K562 (cell line): ENCODE measurements around the gene EPHA1. TPM values are rescaled to one million over a fixed set of nuclear protein-coding genes. Genes with fewer than 3 reads are reported as not detected.

Source experiments
- CBX3 ChIP-seq, 2 experiments: IDR thresholded peaks; 1 replicate in 1 of 2; 2 replicates in 1 of 2; pipeline ENCODE4 v1.6.1; 2012; ENCODE audit warnings: inconsistent platforms in 2 of 2, low read length in 2 of 2, borderline replicate concordance in 1 of 2, control low read depth in 1 of 2
- KLF16 ChIP-seq: IDR thresholded peaks from 2 replicates; pipeline ENCODE4 v1.6.1; 2016; ENCODE audit warnings: antibody characterized with exemption
- SIX5 ChIP-seq, 2 experiments: IDR thresholded peaks; 2 replicates each; pipeline ENCODE4 v1.6.1; 2011; ENCODE audit warnings: low read length in 2 of 2, borderline replicate concordance in 1 of 2, low read depth in 1 of 2, mild to moderate bottlenecking in 1 of 2, moderate library complexity in 1 of 2; ENCODE audit not compliant: insufficient read depth in 1 of 2
- SRF ChIP-seq, 2 experiments: fragments of 250-450, 450-650 bp in 1 of 2; sonication (Bioruptor Pico) in 1 of 2; sonication (generic) in 1 of 2; formaldehyde crosslinking; IDR thresholded peaks; 2 replicates each; pipeline versions ENCODE4 v1.5.0 to v1.5.1; 2020 to 2022; ENCODE audit warnings: mild to moderate bottlenecking in 1 of 2, missing genetic modification reagents in 1 of 2
- SRSF7 ChIP-seq: fragments of 200-400 bp; formaldehyde crosslinking; optimal IDR thresholded peaks from 2 replicates; pipeline ENCODE3; 2017; ENCODE audit warnings: mild to moderate bottlenecking, low read depth, low read length
- TAF15 ChIP-seq: fragments of 200-400 bp; formaldehyde crosslinking; IDR thresholded peaks from 2 replicates; pipeline ENCODE4 v1.6.1; 2017; ENCODE audit warnings: mild to moderate bottlenecking, low read depth, low read length, moderate library complexity
- ZBTB26 ChIP-seq: fragments of 450-650 bp; formaldehyde crosslinking; IDR thresholded peaks from 2 replicates; pipeline ENCODE4 v1.4.0; 2022; ENCODE audit warnings: missing genetic modification characterization
- ZBTB8A ChIP-seq: fragments of 450-650 bp; IDR thresholded peaks from 2 replicates; pipeline ENCODE4 v1.6.1; 2018; ENCODE audit warnings: mild to moderate bottlenecking, moderate library complexity; ENCODE audit not compliant: partially characterized antibody
- ZC3H8 ChIP-seq: fragments of 450-650 bp; IDR thresholded peaks from 2 replicates; pipeline ENCODE4 v1.6.1; 2017
- ZNF124 ChIP-seq: sonication (generic); formaldehyde crosslinking; IDR thresholded peaks from 2 replicates; pipeline ENCODE4 v1.8.1; 2022; ENCODE audit warnings: missing genetic modification reagents
- ZNF197 ChIP-seq: fragments of 200-800 bp; sonication (Bioruptor generic); IDR thresholded peaks from 2 replicates; pipeline ENCODE4 v1.6.1; 2016; ENCODE audit warnings: low read depth, missing genetic modification characterization, missing compliant biosample characterization
- ZNF695 ChIP-seq: fragments of 450-650 bp; formaldehyde crosslinking; IDR thresholded peaks from 2 replicates; pipeline ENCODE4 v1.4.0; 2020; ENCODE audit warnings: mild to moderate bottlenecking, moderate library complexity
- ZNF699 ChIP-seq: fragments of 250-450 bp; sonication (Bioruptor Pico); IDR thresholded peaks from 2 replicates; pipeline ENCODE4 v1.8.0; 2021; ENCODE audit warnings: mild to moderate bottlenecking, moderate library complexity; ENCODE audit not compliant: insufficient replicate concordance
- ZNF717 ChIP-seq: fragments of 250-450 bp; sonication (Bioruptor Pico); IDR thresholded peaks from 2 replicates; pipeline ENCODE4 v1.5.0; 2021
- polyA plus RNA-seq, 8 experiments: library from polyadenylated mRNA; depleted of rRNA in 4 of 8; stranded (reverse) in 5 of 8; unstranded in 3 of 8; fragments of >200 nt; fragmentation: Nextera tagmentation in 2 of 8; fragmentation: Illumina TruSeq in 1 of 8; extraction: Ambion mirVana in 2 of 8; extraction: Trizol in 1 of 8; gene quantifications; 2 replicates each; pipeline versions ENCODE4 v1.2.1 to v1.2.3, GENCODE V29; 2011 to 2014; ENCODE audit warnings: inconsistent platforms in 1 of 8, missing spikeins in 1 of 8
- total RNA-seq, 7 experiments: library from RNA; depleted of rRNA in 6 of 7; stranded (reverse); fragments of >200 nt in 6 of 7; fragmentation: Illumina TruSeq in 2 of 7; extraction: Trizol in 2 of 7; gene quantifications; 2 replicates each; pipeline versions ENCODE4 v1.2.1 to v1.2.3, GENCODE V29; 2011 to 2021; ENCODE audit warnings: low replicate concordance in 1 of 7
- TF ChIP-seq, protein P1 (sequence below), 2 experiments: fragments of 250-450 bp in 1 of 2; fragments of 450-650 bp in 1 of 2; sonication (Bioruptor Pico) in 1 of 2; IDR thresholded peaks; 2 replicates each; pipeline versions ENCODE4 v1.6.1 to v1.8.0; 2016 to 2021; ENCODE audit warnings: mild to moderate bottlenecking in 2 of 2, moderate library complexity in 2 of 2, missing compliant biosample characterization in 1 of 2, missing genetic modification characterization in 1 of 2
- TF ChIP-seq, protein P2 (sequence below): fragments of 450-650 bp; formaldehyde crosslinking; IDR thresholded peaks from 2 replicates; pipeline ENCODE4 v1.4.0; 2020; ENCODE audit warnings: mild to moderate bottlenecking, moderate library complexity
- TF ChIP-seq, protein P3 (sequence below), 2 experiments: IDR thresholded peaks; 2 replicates each; pipeline ENCODE4 v1.6.1; 2012; ENCODE audit warnings: improper control_type of control experiment in 2 of 2, low read depth in 2 of 2, low read length in 2 of 2, borderline replicate concordance in 1 of 2

Gene EPHA1
- total and polyA plus RNA-seq, 9 of the 15 experiments (the other 6 are each of a cell fraction or from before 2014, with no cell fraction given) = 0.22 to 0.57 (median 0.32) TPM; not detected in 6

- TF ChIP-seq SIX5 (IDR thresholded peaks at IDR 0.05; ENCODE audit: borderline replicate concordance in 1 of 2, insufficient read depth in 1 of 2, low read depth in 1 of 2, low read length in 2 of 2) = no peak
- no peak for TF ChIP-seq ZNF717 (CRISPR knock-in tag)
- TF ChIP-seq SRF (CRISPR knock-in tag; IDR thresholded peaks at IDR 0.05) = no peak
- no peak for TF ChIP-seq ZNF197 (CRISPR knock-in tag)
- TF ChIP-seq ZNF124 = no peak
- TF ChIP-seq, protein P1, sequence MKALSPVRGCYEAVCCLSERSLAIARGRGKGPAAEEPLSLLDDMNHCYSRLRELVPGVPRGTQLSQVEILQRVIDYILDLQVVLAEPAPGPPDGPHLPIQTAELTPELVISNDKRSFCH (CRISPR knock-in tag; IDR thresholded peaks at IDR 0.05) = no peak
- TF ChIP-seq, protein P1 (tag; IDR thresholded peaks at IDR 0.05) = no peak
- TF ChIP-seq KLF16 = no peak
- TF ChIP-seq ZC3H8 = 0 out of 2 replicates have a peak, but pooled peaks have one; percentile 57
- TF ChIP-seq, protein P2, sequence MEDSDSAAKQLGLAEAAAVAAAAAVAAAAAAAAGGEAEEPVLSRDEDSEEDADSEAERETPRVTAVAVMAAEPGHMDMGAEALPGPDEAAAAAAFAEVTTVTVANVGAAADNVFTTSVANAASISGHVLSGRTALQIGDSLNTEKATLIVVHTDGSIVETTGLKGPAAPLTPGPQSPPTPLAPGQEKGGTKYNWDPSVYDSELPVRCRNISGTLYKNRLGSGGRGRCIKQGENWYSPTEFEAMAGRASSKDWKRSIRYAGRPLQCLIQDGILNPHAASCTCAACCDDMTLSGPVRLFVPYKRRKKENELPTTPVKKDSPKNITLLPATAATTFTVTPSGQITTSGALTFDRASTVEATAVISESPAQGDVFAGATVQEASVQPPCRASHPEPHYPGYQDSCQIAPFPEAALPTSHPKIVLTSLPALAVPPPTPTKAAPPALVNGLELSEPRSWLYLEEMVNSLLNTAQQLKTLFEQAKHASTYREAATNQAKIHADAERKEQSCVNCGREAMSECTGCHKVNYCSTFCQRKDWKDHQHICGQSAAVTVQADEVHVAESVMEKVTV (CRISPR knock-in tag) = no peak
- TF ChIP-seq ZNF699 (CRISPR knock-in tag) = no peak
- TF ChIP-seq TAF15 = no peak
- TF ChIP-seq, protein P3, sequence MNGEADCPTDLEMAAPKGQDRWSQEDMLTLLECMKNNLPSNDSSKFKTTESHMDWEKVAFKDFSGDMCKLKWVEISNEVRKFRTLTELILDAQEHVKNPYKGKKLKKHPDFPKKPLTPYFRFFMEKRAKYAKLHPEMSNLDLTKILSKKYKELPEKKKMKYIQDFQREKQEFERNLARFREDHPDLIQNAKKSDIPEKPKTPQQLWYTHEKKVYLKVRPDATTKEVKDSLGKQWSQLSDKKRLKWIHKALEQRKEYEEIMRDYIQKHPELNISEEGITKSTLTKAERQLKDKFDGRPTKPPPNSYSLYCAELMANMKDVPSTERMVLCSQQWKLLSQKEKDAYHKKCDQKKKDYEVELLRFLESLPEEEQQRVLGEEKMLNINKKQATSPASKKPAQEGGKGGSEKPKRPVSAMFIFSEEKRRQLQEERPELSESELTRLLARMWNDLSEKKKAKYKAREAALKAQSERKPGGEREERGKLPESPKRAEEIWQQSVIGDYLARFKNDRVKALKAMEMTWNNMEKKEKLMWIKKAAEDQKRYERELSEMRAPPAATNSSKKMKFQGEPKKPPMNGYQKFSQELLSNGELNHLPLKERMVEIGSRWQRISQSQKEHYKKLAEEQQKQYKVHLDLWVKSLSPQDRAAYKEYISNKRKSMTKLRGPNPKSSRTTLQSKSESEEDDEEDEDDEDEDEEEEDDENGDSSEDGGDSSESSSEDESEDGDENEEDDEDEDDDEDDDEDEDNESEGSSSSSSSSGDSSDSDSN (IDR thresholded peaks at IDR 0.05; ENCODE audit: borderline replicate concordance in 1 of 2, low read depth in 2 of 2, low read length in 2 of 2) = no peak
- TF ChIP-seq ZNF695 (CRISPR knock-in tag) = no peak
- TF ChIP-seq CBX3 (IDR thresholded peaks at IDR 0.05; ENCODE audit: borderline replicate concordance in 1 of 2, low read length in 2 of 2) = no peak
- no peak for TF ChIP-seq ZBTB8A
- no peak for TF ChIP-seq SRSF7
- TF ChIP-seq ZBTB26 (CRISPR knock-in tag) = peak; percentile 99; the same call in 1 of the 2 replicates
Measured at GRCh38 chr7:143385891-143386781, 22.5 kb downstream of the EPHA1 start (continued).
